GM21381 (cell line): Measurements from ENCODE around the gene EDRF1.
"Not testable (repeated sequence)": the region's sequence is repeated elsewhere in the genome, so short reads cannot be mapped to it uniquely, and the experiment has no call there.

ENCODE experiments used
- ATAC-seq: cut with Tn5 transposase; IDR thresholded peaks from one replicate; pipeline ENCODE4 v1.9.1; 2021; ENCODE audit warnings: mild to moderate bottlenecking, moderate library complexity; ENCODE audit not compliant: unreplicated experiment

The EDRF1 gene

GRCh38 chr10:125700355-125700911 is 19.1 kb upstream of the EDRF1 start:
- no peak for ATAC-seq

GRCh38 chr10:125707541-125708468 is 11.7 kb upstream of the EDRF1 start:
- peak; percentile 77 for ATAC-seq

GRCh38 chr10:125708971-125709503 is 10.5 kb upstream of the EDRF1 start:
- ATAC-seq, result peak; percentile 49

DNA sequence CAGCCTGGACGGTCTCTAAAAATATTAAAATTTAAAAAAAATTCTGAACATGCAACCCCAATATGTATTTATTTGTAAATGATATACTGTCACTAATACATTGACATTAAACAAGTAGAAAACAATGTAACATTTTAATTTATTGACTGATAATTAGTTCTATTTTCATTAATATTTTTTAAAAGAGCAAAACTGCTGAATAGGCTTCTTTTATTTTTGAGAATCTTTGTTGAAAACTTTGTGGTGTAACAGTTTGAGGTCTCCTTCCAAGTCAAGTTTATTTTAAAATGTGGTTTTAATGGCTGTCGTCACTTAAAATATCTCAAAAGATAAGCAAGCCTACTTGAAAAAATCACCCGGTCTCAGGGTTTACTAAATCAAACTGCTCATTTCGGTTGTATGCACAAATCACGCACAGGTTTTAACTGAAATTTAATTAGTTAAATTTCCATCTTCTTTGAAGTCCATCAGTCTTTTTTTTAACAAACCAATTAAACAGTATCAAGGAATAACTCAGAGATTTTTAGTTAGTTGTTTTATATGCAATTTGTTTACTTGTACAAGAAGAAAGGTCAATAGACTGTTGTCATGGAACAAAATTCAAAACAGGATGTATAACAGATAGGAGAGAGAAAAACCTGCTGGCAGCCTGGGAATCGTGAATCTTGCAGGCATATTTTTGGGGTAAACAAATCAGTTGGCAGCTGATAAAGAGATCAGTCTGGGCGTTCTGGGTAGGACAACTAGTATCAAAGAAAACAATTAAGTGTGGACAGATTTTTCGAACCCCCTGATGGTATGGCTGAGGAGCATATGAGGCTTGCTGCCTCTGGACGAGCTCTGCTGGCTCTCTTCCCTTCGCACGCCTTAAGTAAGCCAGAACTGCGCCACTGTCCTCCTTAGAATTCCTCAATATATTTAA is 9.7 kb upstream of the EDRF1 start:
- ATAC-seq, result no peak

GRCh38 chr10:125711110-125711750 is 8.3 kb upstream of the EDRF1 start:
- ATAC-seq, result no peak

GRCh38 chr10:125714728-125715127 is 4.8 kb upstream of the EDRF1 start:
- ATAC-seq, result not testable (repeated sequence)

DNA sequence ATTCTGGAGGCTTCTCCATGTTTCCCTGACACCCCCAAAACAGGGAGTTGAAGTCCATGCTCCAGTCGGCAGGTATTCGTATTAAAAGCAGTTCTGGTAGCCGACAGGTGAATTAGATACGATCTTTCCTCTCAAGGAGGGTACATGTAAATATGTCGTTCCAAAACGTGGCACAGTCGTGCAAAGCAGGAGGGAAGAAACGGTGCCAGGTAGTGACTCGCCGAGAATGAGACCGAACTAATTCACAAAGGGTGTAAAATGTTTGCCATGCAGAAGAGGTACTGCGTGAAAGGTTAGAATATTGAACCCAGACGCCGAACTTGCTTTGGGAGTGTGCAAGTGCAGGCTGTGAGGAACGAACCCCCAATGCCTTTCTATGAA is 483 bp downstream of the EDRF1 start:
- ATAC-seq, result no peak

- ATAC-seq, result peak; percentile 41
Observed at GRCh38 chr10:125721035-125721434, 1.5 kb downstream of the EDRF1 start.

- no peak for ATAC-seq
Observed at GRCh38 chr10:125722811-125723210, 3.3 kb downstream of the EDRF1 start.

DNA sequence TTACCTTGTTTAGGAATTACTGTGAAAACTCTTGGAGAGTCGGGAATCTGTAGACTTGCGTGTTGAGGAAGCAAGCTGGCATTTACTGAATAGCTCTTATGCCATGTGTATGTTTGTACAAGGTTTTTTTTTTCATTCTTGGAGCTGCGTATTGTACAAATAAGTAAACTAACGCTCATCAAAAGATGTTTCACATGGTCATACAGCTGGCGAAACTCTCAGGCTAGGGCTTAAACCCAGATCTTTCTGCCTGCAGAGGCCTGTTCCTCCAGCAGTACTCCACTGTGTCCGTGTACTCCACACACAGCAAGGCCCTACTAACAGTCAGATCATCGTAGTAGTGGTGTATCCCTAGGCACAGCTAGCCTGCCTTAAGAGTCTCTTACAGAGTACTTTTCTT is 7.4 kb downstream of the EDRF1 start:
- no peak for ATAC-seq

DNA sequence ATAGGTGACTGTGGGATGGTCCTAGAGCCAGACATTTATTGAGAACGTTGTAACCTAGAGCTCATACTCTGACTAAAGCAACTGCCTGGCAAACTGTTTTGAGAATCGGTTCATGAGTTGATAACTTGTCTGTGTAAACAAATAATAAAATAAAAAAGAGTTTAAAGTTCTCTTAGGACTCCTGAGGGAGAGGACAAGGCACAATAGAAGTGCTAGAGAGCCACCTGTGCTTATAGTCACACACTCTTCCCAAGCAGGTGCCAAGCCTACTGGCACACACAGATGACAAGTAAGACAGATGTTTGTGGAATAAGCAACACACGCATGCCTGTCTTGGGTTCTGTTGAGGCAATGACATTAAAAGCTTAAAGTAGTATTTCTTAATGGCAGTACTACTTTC is 7.9 kb downstream of the EDRF1 start:
- ATAC-seq, result no peak

DNA sequence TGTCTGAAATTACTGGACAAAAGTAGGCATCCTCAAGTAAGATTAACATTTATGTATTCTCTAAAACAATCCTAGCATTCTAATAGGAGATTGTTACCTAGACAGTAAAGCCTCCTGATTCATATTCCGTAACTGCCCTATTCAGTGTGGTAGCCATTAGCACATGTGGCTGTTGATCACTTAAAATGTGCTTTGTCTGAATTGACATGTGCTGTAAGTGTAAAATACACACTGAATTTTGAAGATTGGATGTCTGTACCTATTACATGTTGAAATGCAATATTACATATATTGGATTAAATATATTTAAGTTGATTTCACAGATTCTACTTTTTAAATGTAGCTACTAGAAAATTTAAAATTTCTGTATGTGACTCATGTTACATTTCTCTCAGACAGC is 14.6 kb downstream of the EDRF1 start:
- no peak for ATAC-seq

DNA sequence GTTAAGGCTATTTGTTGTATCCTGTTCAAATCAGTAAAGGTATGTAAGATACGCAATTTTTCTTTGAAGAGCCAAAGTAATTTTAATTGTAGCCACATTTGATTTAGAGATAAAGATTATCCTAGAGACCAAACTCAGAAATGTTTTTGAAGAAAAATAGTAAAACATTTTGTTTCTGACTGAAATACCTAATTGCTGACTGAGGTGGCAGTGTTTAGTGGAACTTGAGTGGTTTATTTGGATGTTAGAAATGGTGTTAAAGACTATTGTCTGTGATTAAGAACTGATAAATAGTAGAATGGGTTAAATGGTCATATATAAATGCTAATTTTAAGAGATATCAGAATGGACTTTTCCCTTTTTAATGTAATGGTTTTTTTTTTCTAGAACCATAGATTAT is 15.3 kb downstream of the EDRF1 start:
- ATAC-seq, result no peak

DNA sequence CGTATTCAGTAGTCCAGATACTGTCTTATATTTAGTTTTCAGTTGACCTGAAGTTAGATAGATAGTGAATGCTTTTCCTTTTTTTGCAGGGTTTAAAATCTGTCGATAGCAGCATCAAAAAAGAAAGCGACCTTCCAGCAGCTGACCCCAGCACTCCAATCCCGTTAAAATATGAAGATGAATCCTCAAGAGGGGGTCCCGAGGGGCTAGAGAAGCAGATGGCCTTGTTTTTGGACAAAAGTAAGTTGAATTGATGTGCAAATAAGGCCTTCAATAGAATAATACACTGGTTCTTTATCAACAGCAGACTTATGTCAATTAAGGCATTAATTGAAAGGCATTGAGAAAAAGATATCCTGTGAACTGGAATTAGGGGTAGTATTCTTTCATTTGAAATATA is 18.7 kb downstream of the EDRF1 start:
- ATAC-seq, result no peak

- no peak for ATAC-seq
Observed at GRCh38 chr10:125739994-125740679, 20.6 kb downstream of the EDRF1 start.

DNA sequence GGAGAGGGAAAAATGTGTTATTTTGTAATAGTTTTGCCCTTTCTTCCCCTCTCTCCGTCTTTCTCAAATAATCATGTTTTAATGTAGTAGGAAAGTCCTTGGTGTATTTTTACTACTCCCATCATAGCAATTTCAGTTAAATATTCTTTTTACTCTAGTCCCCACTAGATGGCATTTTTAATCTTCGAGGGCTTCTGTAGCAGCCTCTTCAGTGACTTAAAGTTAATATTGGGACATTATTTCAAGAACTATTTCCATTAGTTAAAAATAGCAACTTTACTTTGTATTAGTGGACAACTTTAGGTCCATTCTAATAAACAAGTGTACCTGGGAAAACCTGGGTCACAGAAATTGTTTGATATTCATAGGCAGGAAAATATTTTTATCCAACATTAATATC is 23.0 kb downstream of the EDRF1 start:
- no peak for ATAC-seq

GRCh38 chr10:125744909-125745308 is 25.4 kb downstream of the EDRF1 start:
- no peak for ATAC-seq

DNA sequence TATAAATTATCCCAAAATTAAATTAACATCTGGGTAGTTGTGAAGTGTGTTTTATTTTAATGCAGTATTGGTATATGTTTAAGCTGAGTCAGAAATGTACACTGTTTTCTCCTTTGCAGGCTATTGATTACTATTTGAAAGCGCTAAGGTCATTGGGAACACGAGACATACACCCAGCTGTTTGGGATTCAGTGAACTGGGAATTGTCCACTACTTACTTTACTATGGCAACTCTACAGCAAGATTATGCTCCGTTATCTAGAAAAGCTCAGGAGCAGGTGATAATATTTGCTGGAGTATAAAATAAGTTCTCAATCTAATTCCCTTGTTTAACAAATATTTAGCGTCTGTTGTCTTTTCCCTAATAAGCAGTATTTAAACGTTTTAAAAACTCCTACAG is 27.9 kb downstream of the EDRF1 start:
- ATAC-seq, result no peak

DNA sequence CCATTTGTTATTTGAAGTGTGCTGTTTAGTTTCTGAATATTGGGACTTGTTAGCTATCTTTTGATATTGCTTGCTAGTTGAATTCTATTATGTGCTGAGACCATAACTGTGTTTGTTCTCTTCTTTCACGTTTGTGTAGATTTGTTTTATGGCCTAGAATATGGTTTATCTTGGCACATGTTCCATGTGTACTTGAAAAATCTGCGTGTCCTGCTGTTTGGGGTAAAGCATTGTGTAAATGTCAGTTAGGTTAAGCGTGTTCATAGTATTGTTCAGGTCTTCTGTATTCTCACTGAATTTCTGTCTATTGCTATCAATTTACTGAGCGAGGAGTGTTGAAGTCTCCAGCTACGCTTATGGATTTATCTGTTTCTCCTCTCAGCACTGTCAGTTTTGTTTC is 36.7 kb downstream of the EDRF1 start:
- no peak for ATAC-seq

- no peak for ATAC-seq
Observed at GRCh38 chr10:125756853-125757487, 37.5 kb downstream of the EDRF1 start.
